Measurements from ENCODE around the gene SPIN4. TPM values are rescaled to one million over a fixed set of nuclear protein-coding genes. Genes with fewer than 3 reads are reported as not detected.
A peak's percentile ranks its signal among the peaks of the same experiment; 100 is the strongest.

The SPIN4 gene
- total RNA-seq, 4 donors from 2014 or later: 1.5 to 20.3 (median 7.7) TPM

GRCh38 chrX:63363788-63364187 is 12.7 kb upstream of the SPIN4 start:
- no peak for TF ChIP-seq CTCF (IDR thresholded peaks at IDR 0.05)
- no peak for TF ChIP-seq POLR2A (IDR thresholded peaks at IDR 0.05)
- Histone ChIP-seq H3K4me1 (no peaks in the 10 kb centered on the region), H3K4me3 (no peak overlapping the region), H3K27ac (no peak overlapping the region), H3K9me3 (no peaks in the 10 kb centered on the region), H3K27me3 (no peaks in the 10 kb centered on the region), H3K36me3 (no peaks in the 10 kb centered on the region)
- no peak for DNase-seq
- intact Hi-C loops (cut with DNase I; ENCODE audit: low total_unique reads): no loop called here

GRCh38 chrX:63361494-63361893 is 10.4 kb upstream of the SPIN4 start:
- Histone ChIP-seq H3K9me3 (no peaks in the 10 kb centered on the region), H3K36me3 (no peaks in the 10 kb centered on the region), H3K27ac (no peak overlapping the region), H3K4me3 (no peak overlapping the region), H3K27me3 (no peaks in the 10 kb centered on the region), H3K4me1 (no peaks in the 10 kb centered on the region)
- intact Hi-C loops (cut with DNase I; ENCODE audit: low total_unique reads): no loop called here
- no peak for TF ChIP-seq CTCF (IDR thresholded peaks at IDR 0.05)
- TF ChIP-seq POLR2A (IDR thresholded peaks at IDR 0.05): no peak
- DNase-seq: no peak

- intact Hi-C loops (cut with DNase I; ENCODE audit: low total_unique reads): no loop called here
- TF ChIP-seq POLR2A (IDR thresholded peaks at IDR 0.05) (no peak), CTCF (IDR thresholded peaks at IDR 0.05) (no peak)
- Histone ChIP-seq H3K4me1 (no peaks in the 10 kb centered on the region), H3K27me3 (no peaks in the 10 kb centered on the region), H3K27ac (no peak overlapping the region), H3K36me3 (no peaks in the 10 kb centered on the region), H3K9me3 (no peaks in the 10 kb centered on the region), H3K4me3 (no peak overlapping the region)
- no peak for DNase-seq
Measured at GRCh38 chrX:63354484-63354883, 3.4 kb upstream of the SPIN4 start.

- Histone ChIP-seq H3K27me3 (no peaks in the 10 kb centered on the region), H3K4me1 (no peaks in the 10 kb centered on the region), H3K27ac (peak overlapping the region; percentile 69 to 73), H3K9me3 (no peaks in the 10 kb centered on the region), H3K4me3 (peak overlapping the region; percentile 46 to 57), H3K36me3 (no peaks in the 10 kb centered on the region)
- intact Hi-C loops (cut with DNase I; ENCODE audit: low total_unique reads): no loop called here
- TF ChIP-seq POLR2A (IDR thresholded peaks at IDR 0.05) (no peak), CTCF (IDR thresholded peaks at IDR 0.05) (no peak)
- peak; percentile 18 to 19 for DNase-seq
Measured at GRCh38 chrX:63350465-63350877, 661 bp downstream of the SPIN4 start.

- H3K27me3 ChIP-seq: no peaks in the 10 kb centered on the region
- TF ChIP-seq CTCF (IDR thresholded peaks at IDR 0.05): no peak
- TF ChIP-seq POLR2A (IDR thresholded peaks at IDR 0.05): no peak
- intact Hi-C loops (cut with DNase I; ENCODE audit: low total_unique reads): no loop called here
- H3K4me1 ChIP-seq: no peaks in the 10 kb centered on the region
- H3K4me3 ChIP-seq: no peak overlapping the region
- H3K36me3 ChIP-seq: no peaks in the 10 kb centered on the region
- DNase-seq: no peak
- no peaks in the 10 kb centered on the region for H3K9me3 ChIP-seq
- H3K27ac ChIP-seq: no peak overlapping the region
Measured at GRCh38 chrX:63349307-63349706, 1.8 kb downstream of the SPIN4 start.
